Breast epithelium (tissue), 4 donors: ENCODE results near the gene PRSS8. TPM values are rescaled to one million over a fixed set of nuclear protein-coding genes. Genes with fewer than 3 reads are reported as not detected.

Source experiments
- DNase-seq, 2 donors: peaks; one replicate each; pipeline ENCODE4 v3.0.0-alpha.2; 2019; ENCODE audit warnings: low spot score in 2 of 2
- H3K27ac ChIP-seq, 2 donors: fragments of 200-600 bp; sonication (generic) in 1 of 2; one replicate each; pipeline ENCODE4 v1.5.1; 2016 to 2019; ENCODE audit warnings: mild to moderate bottlenecking in 1 of 2
- H3K27me3 ChIP-seq, 2 donors: fragments of 200-600 bp; sonication (generic) in 1 of 2; one replicate each; pipeline versions ENCODE4 v1.5.1 to v1.6.0; 2017 to 2019; ENCODE audit warnings: control low read depth in 1 of 2, mild to moderate bottlenecking in 1 of 2
- H3K36me3 ChIP-seq: fragments of 200-600 bp; one replicate; pipeline ENCODE4 v1.5.1; 2019
- H3K4me1 ChIP-seq, 2 donors: fragments of 200-600 bp; sonication (generic); one replicate each; pipeline ENCODE4 v1.5.1; 2016 to 2019; ENCODE audit warnings: control low read depth in 1 of 2
- H3K4me3 ChIP-seq, 3 donors: fragments of 200-600 bp; sonication (generic); 1 replicate in 2 of 3; 2 replicates in 1 of 3; pipeline ENCODE4 v1.5.1; 2016 to 2019; ENCODE audit warnings: mild to moderate bottlenecking in 3 of 3, moderate library complexity in 2 of 3
- H3K9me3 ChIP-seq, 2 donors: fragments of 200-600 bp; sonication (generic) in 1 of 2; one replicate each; pipeline ENCODE4 v1.5.1; 2016 to 2019; ENCODE audit warnings: control low read depth in 1 of 2
- POLR2A ChIP-seq: fragments of 450-650 bp; IDR thresholded peaks from one replicate; pipeline ENCODE4 v1.6.1; 2016; ENCODE audit warnings: antibody characterized with exemption, mild to moderate bottlenecking, moderate library complexity
- POLR2AphosphoS5 ChIP-seq, 3 donors: sonication (generic); formaldehyde crosslinking; IDR thresholded peaks; one replicate each; pipeline ENCODE4 v1.6.1; 2017; ENCODE audit warnings: antibody characterized with exemption in 3 of 3
- intact Hi-C: fragments of 100-400 bp; cut with DNase I; formaldehyde crosslinking; loops from one replicate; pipeline ENCODE4 v1.15.1; 2023; ENCODE audit warnings: low total_unique reads
- total RNA-seq, 3 donors: library from RNA; depleted of rRNA; stranded (reverse); fragments of >200 nt; gene quantifications; one replicate each; pipeline ENCODE4 v1.1.0, GENCODE V29; 2016
- TF ChIP-seq, protein P1 (sequence below), 3 donors: fragments of 450-650 bp; IDR thresholded peaks; one replicate each; pipeline ENCODE4 v1.5.1; 2016 to 2017; ENCODE audit warnings: antibody characterized with exemption in 3 of 3, mild to moderate bottlenecking in 3 of 3, moderate library complexity in 3 of 3

Gene PRSS8
- total RNA-seq, 3 donors from 2014 or later = 23.6 to 54.4 TPM; not detected in 1

GRCh38 chr16:31136287-31136662 lies 748 bp upstream of the PRSS8 start:
- Histone ChIP-seq H3K27ac (no peak overlapping the region), H3K9me3 (no peaks in the 10 kb centered on the region), H3K27me3 (no peaks in the 10 kb centered on the region), H3K4me1 (peaks cover 2 to 35% of the 10 kb centered on the region in 2 donors), H3K36me3 (no peaks in the 10 kb centered on the region), H3K4me3 (no peak overlapping the region)
- TF ChIP-seq POLR2A (no peak), POLR2AphosphoS5 (IDR thresholded peaks at IDR 0.05) (no peak)
- TF ChIP-seq, protein P1, sequence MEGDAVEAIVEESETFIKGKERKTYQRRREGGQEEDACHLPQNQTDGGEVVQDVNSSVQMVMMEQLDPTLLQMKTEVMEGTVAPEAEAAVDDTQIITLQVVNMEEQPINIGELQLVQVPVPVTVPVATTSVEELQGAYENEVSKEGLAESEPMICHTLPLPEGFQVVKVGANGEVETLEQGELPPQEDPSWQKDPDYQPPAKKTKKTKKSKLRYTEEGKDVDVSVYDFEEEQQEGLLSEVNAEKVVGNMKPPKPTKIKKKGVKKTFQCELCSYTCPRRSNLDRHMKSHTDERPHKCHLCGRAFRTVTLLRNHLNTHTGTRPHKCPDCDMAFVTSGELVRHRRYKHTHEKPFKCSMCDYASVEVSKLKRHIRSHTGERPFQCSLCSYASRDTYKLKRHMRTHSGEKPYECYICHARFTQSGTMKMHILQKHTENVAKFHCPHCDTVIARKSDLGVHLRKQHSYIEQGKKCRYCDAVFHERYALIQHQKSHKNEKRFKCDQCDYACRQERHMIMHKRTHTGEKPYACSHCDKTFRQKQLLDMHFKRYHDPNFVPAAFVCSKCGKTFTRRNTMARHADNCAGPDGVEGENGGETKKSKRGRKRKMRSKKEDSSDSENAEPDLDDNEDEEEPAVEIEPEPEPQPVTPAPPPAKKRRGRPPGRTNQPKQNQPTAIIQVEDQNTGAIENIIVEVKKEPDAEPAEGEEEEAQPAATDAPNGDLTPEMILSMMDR (IDR thresholded peaks at IDR 0.05) = no peak
- intact Hi-C loops = no loop called here
- no peak for DNase-seq

GRCh38 chr16:31134625-31135534 lies 647 bp downstream of the PRSS8 start:
- TF ChIP-seq POLR2AphosphoS5 (IDR thresholded peaks at IDR 0.05) (peak in 1 of 3 donors; percentile 49), POLR2A (no peak)
- TF ChIP-seq, protein P1 (IDR thresholded peaks at IDR 0.05) = peak; percentile 22 to 69 (median 53)

GRCh38 chr16:31134091-31134571 lies 1.4 kb downstream of the PRSS8 start:
- TF ChIP-seq POLR2A (no peak), POLR2AphosphoS5 (IDR thresholded peaks at IDR 0.05) (no peak)
- TF ChIP-seq, protein P1 (IDR thresholded peaks at IDR 0.05) = no peak
- Histone ChIP-seq H3K4me1 (peaks cover 4 to 48% of the 10 kb centered on the region in 2 donors), H3K27me3 (no peaks in the 10 kb centered on the region), H3K9me3 (no peaks in the 10 kb centered on the region), H3K36me3 (no peaks in the 10 kb centered on the region), H3K4me3 (peak overlapping the region in 2 of 3 donors; percentile 68 to 73), H3K27ac (peak overlapping the region; percentile 95)
- DNase-seq = no peak
- intact Hi-C loops = no loop called here

More at GRCh38 chr16:31134625-31135534, 647 bp downstream of the PRSS8 start:
- Histone ChIP-seq H3K4me3 (peak overlapping the region in 2 of 3 donors; percentile 68 to 73), H3K36me3 (no peaks in the 10 kb centered on the region), H3K9me3 (no peaks in the 10 kb centered on the region), H3K4me1 (peaks cover 4 to 45% of the 10 kb centered on the region in 2 donors), H3K27me3 (no peaks in the 10 kb centered on the region), H3K27ac (peak overlapping the region; percentile 95)
- DNase-seq = peak in 1 of 2 donors; percentile 70
- intact Hi-C loops = no loop called here

DNA sequence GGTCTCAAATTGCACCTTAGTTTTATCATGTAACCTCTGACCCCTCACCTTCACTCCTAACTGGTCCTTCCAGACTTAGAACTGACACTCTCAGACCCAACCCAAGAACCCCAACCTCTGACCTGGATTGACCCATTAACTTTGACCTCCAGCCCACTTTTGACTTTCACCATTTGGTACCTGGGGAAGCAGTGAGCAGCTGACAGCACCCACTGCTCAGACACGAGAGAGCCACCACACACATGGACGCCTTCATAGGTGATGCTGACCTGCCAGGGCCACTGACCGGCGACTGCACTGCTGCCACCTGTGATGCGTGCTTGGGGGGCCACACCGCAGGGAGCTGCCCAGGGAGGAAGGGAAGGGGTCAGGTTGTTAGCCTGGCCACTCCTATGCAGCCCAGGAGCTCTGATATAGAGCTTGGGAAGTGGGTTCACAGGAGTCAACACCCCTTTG lies 2.5 kb downstream of the PRSS8 start:
- H3K4me3 ChIP-seq = peak overlapping the region in 1 of 3 donors; percentile 68
- intact Hi-C loops = no loop called here
- DNase-seq = no peak
- no peak for TF ChIP-seq POLR2A
- TF ChIP-seq, protein P1 (IDR thresholded peaks at IDR 0.05) = no peak
- no peak for TF ChIP-seq POLR2AphosphoS5 (IDR thresholded peaks at IDR 0.05)
- no peaks in the 10 kb centered on the region for H3K27me3 ChIP-seq
- H3K36me3 ChIP-seq = no peaks in the 10 kb centered on the region
- peaks cover 4 to 50% of the 10 kb centered on the region in 2 donors for H3K4me1 ChIP-seq
- peak overlapping the region; percentile 95 for H3K27ac ChIP-seq
- H3K9me3 ChIP-seq = no peaks in the 10 kb centered on the region
